Measurements from ENCODE around the gene RUNX2. TPM values are rescaled to one million over a fixed set of nuclear protein-coding genes. Genes with fewer than 3 reads are reported as not detected.

The RUNX2 gene
- total RNA-seq, 1 experiment from 2014 or later = 7.0 TPM

GRCh38 chr6:45571159-45571558 is 243.0 kb downstream of the RUNX2 start:
- H3K4me1 ChIP-seq (ENCODE audit: control insufficient read depth, insufficient read depth, low read length) = no peaks in the 10 kb centered on the region
- DNase-seq (ENCODE audit: low read depth, low spot score) (no peak), ATAC-seq (no peak)
- intact Hi-C loops (cut with micrococcal nuclease; ENCODE audit: unreplicated experiment) = no loop called here
- TF ChIP-seq CTCF (IDR thresholded peaks at IDR 0.05) (no peak), POLR2AphosphoS5 (IDR thresholded peaks at IDR 0.05; ENCODE audit: low read depth, low read length) (no peak), SIN3A (IDR thresholded peaks at IDR 0.05; ENCODE audit: borderline replicate concordance, insufficient read depth, low read depth, low read length) (no peak), TCF7L2 (IDR thresholded peaks at IDR 0.05; ENCODE audit: low read depth, low read length) (no peak)
- H3K27ac ChIP-seq (ENCODE audit: low read length) = no peak overlapping the region
- H3K27me3 ChIP-seq (ENCODE audit: control insufficient read depth, insufficient read depth, low read length) = no peaks in the 10 kb centered on the region
- ChIA-PET POLR2A (no interaction called here), CTCF (no interaction called here)
- in situ Hi-C loops (cut with HindIII; ENCODE audit: low pct_unique_long_range_greater_than_20kb, low sequenced_read_pairs) = no loop called here
- H3K9me3 ChIP-seq (ENCODE audit: control insufficient read depth, insufficient read depth, low read depth, low read length) = no peaks in the 10 kb centered on the region
- BruUV-seq (replicated peaks) = no TSS peak
- H3K36me3 ChIP-seq (ENCODE audit: control insufficient read depth, insufficient read depth, low read length) = no peaks in the 10 kb centered on the region
- no peak overlapping the region for H3K4me3 ChIP-seq (ENCODE audit: low read depth in 2 of 2, low read length in 2 of 2)

GRCh38 chr6:45572833-45573232 is 244.7 kb downstream of the RUNX2 start:
- ATAC-seq = no peak
- DNase-seq (ENCODE audit: low read depth, low spot score) = no peak
- no peaks in the 10 kb centered on the region for H3K36me3 ChIP-seq (ENCODE audit: control insufficient read depth, insufficient read depth, low read length)

More at GRCh38 chr6:45572833-45573232, 244.7 kb downstream of the RUNX2 start:
- intact Hi-C loops (cut with micrococcal nuclease; ENCODE audit: unreplicated experiment) = no loop called here
- Histone ChIP-seq H3K9me3 (ENCODE audit: control insufficient read depth, insufficient read depth, low read depth, low read length) (no peaks in the 10 kb centered on the region), H3K4me1 (ENCODE audit: control insufficient read depth, insufficient read depth, low read length) (no peaks in the 10 kb centered on the region), H3K27me3 (ENCODE audit: control insufficient read depth, insufficient read depth, low read length) (no peaks in the 10 kb centered on the region), H3K4me3 (ENCODE audit: low read depth in 2 of 2, low read length in 2 of 2) (no peak overlapping the region), H3K27ac (ENCODE audit: low read length) (no peak overlapping the region)
- TF ChIP-seq SIN3A (IDR thresholded peaks at IDR 0.05; ENCODE audit: borderline replicate concordance, insufficient read depth, low read depth, low read length) (no peak), POLR2AphosphoS5 (IDR thresholded peaks at IDR 0.05; ENCODE audit: low read depth, low read length) (no peak), REST (IDR thresholded peaks at IDR 0.05; ENCODE audit: insufficient read depth in 1 of 2, low read depth in 2 of 2, low read length in 1 of 2) (no peak)
- ChIA-PET CTCF (no interaction called here), POLR2A (no interaction called here)
- BruUV-seq (replicated peaks) = no TSS peak
- in situ Hi-C loops (cut with HindIII; ENCODE audit: low pct_unique_long_range_greater_than_20kb, low sequenced_read_pairs) = no loop called here
